ENCODE measurements around the gene TMPRSS13.
"Not testable (repeated sequence)": the region's sequence is repeated elsewhere in the genome, so short reads cannot be mapped to it uniquely, and the experiment has no call there.

TMPRSS13 gene

DNA sequence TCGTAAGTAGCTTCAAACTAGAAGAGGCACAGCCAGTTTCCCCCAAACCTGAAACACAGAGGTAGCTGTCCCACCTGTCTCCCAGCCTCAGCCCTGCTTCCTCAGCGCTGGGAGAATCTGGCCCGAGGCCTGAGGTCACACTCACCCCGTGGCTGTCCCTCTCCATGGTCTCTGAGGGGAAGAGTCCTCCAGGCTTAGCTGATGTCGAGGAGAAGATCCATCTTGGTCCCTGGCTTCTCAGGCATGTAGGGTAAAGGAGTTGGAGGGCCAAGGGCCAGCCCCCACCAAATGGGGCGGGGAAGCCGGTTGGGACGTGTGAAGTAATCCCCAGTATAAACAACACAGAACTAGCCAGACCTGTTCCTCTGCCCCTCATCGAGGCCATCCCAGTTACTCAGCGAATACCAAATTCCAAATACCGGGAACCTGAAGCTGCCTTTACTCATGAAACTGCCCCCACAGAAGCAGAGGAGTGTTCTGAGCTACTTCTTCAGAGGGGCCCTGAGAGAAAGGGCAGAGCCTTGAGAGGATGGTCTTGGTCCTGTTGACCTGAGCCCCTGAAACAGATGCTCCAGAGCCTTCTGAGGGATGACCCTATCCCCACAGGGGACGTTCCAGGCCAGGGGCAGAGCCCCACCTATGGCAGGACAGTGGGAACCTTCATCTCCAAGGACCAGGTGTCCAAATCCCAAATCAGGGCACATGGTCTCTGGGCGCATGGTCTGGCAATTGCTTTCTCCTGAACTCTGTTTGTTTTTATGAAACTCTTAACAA, at the start of gene TMPRSS13:
TSS of gene TMPRSS13 (minus strand) at position 261 of the 774 bp plus-strand sequence. CDS start at position 166, 95 bp downstream.
- DNase-seq: no peak

GRCh38 chr11:117978991-117979390, 49.8 kb upstream of the TMPRSS13 start:
- DNase-seq: no peak

DNA sequence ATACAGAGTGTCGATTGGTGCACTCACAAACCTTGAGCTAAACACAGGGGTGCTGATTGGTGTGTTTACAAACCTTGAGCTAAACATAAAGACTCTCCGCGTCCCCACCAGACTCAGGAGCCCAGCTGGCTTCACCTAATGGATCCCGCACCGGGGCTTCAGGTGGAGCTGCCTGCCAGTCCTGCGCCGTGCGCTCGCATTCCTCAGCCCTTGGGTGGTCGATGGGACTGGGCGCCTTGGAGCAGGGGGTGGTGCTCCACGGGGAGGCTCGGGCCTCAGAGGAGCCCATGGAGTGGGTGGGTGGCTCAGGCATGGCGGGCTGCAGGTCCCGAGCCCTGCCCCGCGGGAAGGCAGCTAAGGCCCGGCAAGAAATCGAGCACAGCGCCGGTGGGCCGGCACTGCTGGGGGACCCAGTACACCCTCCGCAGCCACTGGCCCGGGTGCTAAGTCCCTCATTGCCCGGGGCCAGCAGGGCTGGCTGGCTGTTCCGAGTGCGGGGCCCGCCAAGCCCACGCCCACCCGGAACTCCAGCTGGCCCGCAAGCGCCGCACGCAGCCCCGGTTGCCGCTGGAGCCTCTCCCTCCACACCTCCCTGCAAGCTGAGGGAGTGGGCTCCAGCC, 49.2 kb upstream of the TMPRSS13 start:
- DNase-seq: not testable (repeated sequence)

GRCh38 chr11:117977612-117978264, 48.5 kb upstream of the TMPRSS13 start:
- DNase-seq: not testable (repeated sequence)

DNA sequence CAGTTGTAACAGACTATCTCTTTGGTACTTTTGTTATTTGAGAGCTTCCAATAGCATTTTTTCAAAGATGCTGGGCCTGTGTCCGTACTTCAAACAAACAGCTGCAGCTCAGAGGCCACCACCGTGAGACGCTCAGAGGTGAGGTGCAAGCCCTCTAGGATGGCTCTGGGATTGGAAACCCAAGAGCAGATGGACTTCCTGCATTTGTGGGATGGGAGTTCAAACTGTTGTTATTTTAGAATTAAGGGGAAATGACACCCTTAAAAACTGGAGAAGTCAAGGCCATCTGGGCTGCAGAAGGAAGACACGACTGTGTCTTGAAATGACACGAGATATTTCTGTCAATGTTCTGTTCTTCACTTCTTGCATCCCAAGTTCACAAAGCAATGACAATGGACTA, 47.8 kb upstream of the TMPRSS13 start:
- DNase-seq: no peak

- DNase-seq: no peak
Observed at GRCh38 chr11:117976445-117976844, 47.2 kb upstream of the TMPRSS13 start.

DNA sequence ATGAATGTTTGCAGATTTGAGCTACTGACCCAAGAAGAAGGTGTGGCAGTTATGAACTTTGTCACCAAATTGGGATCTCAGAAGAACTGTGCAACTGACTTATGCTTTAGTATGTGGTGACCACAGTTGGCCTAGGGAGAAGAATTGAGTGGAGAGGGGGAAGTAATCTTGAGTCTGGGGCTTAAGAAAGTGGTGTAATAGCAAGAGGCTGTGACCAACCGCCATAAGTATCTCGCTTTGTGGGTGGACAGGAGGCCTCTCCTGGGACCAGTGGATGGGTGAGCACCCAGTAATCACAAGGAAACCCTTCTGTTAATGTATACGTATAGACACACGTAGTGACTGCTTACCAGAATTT, 44.3 kb upstream of the TMPRSS13 start:
- DNase-seq: no peak

- no peak for DNase-seq
Observed at GRCh38 chr11:117972629-117973502, 43.7 kb upstream of the TMPRSS13 start.

DNA sequence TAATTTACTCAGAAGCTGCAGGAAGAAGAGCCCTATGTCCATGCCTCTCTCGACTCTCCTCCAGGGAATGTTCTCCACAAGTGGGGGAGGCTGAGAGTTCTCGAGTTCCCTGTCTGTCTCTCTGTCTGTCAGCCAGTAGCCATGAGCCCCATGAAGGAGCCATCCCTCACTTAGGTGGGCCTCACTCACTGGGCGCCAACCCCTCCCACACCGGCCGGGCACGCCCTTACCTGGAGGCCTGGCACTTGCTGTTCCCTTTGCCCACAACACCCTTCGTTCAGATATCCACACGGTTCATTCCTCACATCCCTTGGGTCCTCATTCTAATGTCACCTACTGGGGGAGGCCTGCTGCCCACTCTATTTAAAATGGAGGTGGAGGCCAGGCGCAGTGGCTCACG, 42.8 kb upstream of the TMPRSS13 start:
- DNase-seq: no peak

GRCh38 chr11:117970400-117971024, 41.3 kb upstream of the TMPRSS13 start:
- peak; percentile 62 for DNase-seq

GRCh38 chr11:117969160-117969991, 40.2 kb upstream of the TMPRSS13 start:
- DNase-seq: no peak

DNA sequence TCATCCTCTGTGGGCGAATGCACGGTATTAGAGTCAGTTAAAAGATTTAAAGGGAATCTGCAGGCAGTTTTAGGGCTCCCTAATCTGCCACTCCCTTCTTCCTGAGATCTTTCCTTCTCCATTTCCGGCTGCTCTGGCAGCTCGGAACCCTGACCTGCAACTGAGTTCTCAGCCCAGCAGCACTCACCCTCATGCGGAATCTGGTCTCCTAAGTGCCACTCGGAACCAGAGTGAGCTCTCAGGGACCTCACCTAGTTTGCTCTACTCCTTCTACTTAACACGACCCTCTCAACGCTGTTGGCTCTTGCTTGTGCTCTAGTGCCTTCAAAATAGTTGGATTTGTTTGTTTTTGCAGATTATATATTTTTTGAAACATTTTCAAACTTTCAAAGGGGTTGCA, 37.7 kb upstream of the TMPRSS13 start:
- DNase-seq: no peak

GRCh38 chr11:117962826-117963225, 33.6 kb upstream of the TMPRSS13 start:
- no peak for DNase-seq

DNA sequence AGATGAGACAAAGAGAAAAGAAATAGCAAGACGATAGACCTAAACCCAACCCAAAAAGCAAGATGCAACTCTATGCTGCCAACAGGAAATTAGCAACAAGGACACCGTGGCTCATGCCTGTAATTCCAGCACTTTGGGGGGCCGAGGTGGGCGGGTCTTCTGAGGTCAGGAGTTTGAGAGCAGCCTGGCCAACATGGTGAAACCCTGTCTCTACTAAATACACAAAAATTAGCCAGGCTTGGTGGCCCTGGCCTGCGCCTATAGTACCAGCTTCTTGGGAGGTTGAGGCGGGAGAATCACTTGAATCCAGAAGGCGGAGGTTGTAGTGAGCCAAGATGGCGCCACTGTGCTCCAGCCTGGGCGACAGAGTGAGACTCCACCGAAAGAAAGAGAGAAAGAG, 32.7 kb upstream of the TMPRSS13 start:
- no peak for DNase-seq

GRCh38 chr11:117960406-117960805, 31.2 kb upstream of the TMPRSS13 start:
- DNase-seq: no peak

- no peak for DNase-seq
Observed at GRCh38 chr11:117959438-117960149, 30.4 kb upstream of the TMPRSS13 start.

DNA sequence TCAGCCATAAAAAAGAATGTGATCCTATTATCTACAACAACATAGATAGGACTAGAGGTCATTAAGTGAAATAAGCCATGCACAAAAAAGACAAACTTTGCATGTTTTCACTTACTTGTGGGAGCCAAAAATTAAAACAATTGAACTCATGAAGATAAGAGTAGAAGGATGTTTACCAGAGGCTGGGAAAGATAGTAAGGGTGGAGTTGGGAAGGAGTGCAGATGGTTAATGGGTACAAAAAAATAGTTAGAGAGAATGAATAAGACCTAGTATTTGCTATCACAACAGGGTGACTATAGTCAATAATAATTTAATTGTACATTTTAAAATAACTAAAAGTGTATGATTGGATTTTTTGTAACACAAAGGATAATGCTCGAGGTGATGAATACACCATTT, 29.7 kb upstream of the TMPRSS13 start:
- no peak for DNase-seq

DNA sequence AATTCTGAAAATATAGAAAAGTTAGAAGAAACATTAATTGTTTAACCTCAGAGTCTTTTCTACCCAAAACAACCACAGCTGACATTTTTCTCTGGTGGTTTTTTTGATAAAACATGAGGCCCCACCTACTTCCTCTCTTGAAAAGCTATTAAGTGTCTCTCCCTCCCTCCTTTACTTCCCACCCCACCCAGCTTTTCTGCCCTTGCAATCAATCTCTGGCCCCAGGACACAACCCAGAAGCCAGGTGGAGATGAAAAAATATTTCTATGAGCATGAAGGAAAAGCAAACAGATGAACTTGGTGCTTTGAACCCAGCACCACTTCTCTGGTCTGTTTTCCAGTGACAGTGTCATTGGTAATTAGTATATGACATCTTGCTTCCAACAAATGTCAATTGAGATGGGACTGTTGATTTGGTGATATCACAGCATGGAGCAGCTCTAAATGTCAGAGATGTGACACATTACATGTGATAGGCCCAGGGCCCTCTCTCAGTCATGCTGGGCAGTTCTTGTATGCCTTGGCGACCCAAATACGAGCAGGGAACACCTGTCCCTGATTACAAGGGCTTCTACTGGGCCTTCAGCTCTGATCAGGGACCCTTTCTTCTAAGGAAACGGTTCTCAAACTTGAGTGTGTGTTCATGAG, 23.9 kb upstream of the TMPRSS13 start:
- peak; percentile 76 for DNase-seq

GRCh38 chr11:117950993-117951961, 22.1 kb upstream of the TMPRSS13 start:
- peak; percentile 62 for DNase-seq
